ENCODE data around the gene CDH18.

CDH18 gene

DNA sequence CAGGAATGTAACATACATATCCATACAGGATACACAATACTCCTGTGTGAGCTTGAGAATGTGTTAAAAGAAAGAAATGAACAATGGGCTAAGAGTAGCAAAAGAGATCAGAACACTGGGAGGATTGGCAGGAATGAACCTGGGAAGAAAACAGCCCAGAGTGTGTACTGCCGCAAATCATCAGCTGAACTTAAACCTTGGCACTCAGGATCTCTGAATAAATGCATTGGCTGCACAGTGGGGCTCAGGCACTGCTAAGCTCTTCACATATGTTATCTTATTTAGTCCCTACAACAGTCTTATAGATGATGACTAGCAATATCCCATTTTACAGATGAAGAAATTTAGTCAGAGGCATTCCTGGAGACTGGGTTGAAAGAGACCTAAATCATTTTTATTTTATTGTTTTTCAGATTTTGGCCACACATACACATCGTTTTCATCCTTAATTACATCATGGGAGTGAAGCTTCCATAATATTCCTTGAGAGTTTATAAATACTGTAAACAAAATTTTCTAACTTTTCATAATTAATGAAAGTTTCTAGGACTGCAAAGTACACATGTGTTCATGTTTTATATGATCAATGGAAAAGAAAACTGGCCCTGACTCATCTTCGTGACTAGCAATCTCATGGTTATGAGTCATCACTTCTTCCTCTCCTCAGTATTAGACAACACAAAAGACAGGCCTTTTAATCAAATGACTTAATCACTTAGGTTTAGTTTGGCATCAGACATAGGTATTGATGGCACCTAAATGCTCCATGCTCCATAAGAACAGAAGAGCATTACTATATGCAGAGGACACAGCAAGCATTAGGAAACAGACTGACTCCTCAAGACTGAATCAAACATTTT lies 59.2 kb downstream of the CDH18 start:
- no peak for DNase-seq

DNA sequence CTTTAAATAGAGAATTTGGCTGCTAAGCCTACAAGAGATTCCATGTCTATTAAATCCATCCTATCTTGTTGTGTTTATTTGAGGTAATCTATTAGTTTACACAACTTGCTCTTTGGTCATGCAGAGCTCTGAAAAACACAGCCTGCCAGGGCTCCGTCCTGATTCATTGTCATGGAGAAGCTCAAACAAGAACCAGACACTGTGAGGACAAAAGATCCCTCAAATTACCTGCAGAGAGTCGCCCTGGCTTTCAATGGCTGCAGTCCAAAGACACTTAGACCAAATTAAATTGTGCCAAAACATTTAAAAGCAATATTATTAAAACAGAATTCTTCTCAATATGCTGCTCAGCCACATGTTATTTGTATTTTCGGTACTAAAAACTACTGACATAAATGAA lies 60.1 kb downstream of the CDH18 start:
- DNase-seq = no peak

DNA sequence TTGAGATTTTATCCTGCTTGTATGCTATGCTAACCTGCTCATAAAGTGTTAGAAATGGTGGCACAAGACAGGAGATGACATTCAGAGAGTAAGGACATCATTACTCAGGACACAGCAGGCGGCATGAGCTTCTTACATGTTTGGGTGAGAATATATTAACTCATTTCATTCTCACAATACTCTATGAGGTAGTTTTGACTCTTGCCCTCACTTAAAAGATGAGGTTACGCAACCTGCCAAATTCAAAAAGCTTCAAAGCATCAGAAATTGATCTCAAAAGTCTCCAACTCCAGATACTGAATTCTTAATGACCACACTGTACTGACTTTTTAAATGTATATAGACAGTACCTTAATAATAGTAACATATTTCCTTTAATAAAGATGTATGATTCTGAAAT lies 60.8 kb downstream of the CDH18 start:
- no peak for DNase-seq

DNA sequence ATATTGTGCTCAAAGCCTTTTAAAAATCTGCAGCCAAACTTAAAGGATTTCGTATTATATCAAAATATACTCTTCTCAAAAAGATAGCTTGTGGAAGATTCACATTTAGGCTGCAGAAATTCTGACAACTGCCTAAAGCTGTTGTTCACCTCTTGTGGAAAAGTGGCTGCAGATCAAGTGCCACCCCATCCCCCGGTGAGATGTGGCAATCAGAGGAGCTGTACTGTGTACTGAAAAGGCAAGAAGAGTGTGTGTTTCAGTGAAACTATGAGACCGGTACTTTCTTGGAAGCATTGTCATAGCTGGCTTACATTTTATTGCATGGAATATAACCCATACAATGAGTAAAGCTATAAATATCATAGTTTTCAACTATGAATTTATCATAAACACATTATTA lies 64.3 kb downstream of the CDH18 start:
- no peak for DNase-seq

DNA sequence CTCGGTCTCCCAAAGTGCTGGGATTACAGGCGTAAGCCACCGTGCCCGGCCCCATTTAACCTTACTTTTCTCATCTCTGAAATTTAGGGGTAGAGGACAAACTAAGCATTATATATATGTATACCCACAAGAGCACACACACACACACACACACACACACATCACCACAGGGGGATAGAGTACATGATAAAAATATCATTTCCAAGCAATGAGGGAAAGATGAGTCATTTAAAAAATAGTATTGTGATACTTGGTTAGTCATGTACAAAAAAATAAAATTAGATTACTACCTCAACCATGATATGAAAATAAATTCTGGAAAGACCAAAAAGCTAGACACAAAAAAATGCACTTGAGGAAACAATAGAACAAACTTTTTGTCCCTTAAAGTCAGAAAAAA lies 67.2 kb downstream of the CDH18 start:
- no peak for DNase-seq

DNA sequence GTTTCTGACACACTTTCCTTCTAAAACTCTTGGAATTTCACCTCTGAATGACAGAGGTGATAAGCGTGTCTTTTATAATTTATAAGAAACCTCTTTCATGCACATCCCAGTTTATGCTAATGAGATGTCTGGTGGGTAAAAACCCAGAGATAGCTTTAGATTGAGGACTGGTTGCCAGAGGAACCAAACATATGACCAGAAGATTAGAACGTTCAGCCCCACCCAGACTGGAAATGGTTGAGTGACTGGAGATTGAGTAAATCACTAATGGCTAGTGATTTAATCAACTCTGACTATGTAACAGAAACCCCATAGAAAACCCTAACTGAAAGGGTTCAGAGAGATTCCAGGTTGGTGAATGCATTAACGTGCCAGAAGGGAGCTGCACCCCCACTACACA lies 69.2 kb downstream of the CDH18 start:
- no peak for DNase-seq

DNA sequence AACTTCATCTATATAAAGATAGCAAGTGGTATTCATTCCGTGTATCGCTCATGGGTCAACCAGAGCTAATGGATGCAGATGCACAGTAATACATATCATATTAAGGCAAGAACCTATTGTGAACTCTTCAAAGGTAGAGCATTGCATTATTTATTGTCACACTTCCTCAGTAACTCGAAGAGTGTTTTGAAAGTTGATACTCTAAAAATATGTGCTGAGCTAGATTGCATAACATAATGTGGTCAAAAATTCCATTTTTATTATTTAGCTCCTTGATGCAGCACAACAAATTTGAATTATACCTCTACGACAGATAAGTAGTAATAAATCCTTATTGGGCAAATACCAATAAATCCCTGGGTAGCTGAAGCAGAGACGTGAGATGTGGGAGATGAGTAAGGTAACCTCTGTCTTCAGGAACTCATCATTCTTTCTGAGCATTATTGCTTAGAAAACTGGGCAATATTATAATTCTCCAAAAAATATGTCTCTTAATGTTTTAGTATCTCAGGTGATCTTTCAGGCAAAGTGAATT lies 70.3 kb downstream of the CDH18 start:
- no peak for DNase-seq

DNA sequence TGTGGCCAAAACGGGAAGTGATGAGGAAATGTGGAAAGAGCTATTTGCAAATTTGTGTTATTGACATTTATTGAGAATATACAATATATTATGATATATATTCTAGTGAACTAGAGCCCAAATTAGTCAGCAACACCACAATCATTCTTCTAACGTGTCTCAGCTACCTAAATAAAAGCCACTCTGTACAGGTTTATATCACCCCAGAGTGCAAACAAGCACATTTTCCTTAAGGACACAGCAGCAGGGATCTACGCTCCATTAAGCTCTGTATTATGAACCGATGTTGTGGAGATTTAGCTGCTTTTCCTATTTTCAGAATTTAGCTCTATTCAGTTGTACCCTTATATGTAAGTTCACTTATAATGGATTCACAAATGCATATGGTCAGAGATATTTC lies 77.9 kb downstream of the CDH18 start:
- DNase-seq = no peak

DNA sequence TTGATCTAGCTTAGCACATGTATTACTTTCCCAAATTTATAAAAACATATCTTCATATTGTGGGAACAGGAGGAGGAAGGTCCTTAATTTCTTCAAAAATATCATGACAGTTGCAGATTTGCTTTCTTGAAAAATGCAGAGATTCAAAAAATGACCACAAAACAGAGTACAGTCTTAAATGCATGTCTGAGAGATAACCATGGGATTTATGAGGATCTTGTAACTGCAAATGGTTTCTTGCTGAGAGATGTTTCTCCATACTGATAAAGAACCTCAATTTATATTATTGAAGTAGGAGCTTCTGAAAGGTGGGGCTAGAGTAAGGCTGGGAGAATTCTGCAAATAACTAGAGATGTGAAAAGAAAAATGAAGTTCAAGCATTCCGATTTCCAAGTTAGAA lies 83.2 kb downstream of the CDH18 start:
- DNase-seq = no peak

DNA sequence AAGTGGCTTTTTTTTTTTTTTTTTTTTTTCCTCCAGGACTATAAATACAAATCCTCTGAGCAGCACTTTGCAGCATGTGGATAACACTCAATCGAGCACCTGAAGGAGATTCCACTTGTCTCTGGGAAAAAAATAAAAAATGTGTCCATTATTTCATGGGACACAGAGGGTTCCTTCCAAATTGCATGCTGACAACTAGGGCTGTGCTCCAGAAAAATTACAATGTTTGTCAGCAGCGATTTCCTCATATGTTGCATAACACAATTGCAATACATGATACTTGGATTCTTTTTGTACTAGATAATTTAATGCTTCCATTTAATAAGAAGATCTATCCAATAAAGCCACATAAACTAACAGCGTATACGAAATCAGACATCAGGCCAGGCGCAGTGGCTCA lies 84.4 kb downstream of the CDH18 start:
- no peak for DNase-seq

DNA sequence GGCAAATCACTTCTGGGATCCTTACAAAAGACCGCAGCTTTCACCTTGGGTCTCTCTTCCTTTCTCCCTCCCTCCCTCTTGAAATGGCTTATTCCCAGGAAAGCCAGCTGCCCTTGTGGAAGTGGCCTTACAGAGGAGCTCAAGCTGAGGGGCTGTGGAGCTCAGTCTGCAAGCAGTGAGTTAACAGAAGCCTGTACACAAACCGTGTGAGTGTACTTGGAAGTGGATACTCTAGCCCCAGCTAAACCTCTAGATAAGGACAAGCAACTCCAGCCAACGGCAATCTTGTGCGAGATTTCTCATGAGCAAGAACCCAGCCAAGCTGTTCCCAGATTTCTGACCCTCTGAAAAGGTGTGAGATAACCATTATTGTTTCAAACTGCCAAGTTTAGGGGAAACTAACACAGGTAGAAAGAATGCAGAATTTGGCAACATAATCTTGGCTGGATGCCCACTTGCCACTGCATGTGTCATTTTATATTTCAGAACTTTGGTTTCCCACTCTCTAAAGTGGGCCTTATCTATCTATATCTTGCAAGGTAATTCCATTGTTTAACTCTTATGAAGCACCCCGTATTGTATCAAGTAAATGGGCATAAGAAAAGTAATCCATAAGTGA lies 85.6 kb downstream of the CDH18 start:
- DNase-seq = no peak

DNA sequence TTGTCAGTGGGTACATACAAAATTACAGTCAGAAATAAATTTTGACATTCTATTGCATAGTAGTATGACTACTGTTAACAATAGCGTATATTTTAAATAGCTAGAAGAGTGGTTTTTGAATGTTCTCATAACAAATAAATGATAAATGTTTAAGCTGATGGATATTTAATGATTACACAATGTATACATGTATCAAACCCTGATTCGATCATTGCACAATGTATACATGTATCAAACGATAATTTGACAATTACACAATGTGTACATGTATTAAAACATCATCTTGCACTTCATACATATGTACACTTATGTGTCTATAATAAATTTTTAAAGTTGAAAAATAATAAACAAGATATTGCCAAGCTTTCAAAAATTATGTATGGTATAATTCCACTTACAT lies 87.7 kb downstream of the CDH18 start:
- no peak for DNase-seq

DNA sequence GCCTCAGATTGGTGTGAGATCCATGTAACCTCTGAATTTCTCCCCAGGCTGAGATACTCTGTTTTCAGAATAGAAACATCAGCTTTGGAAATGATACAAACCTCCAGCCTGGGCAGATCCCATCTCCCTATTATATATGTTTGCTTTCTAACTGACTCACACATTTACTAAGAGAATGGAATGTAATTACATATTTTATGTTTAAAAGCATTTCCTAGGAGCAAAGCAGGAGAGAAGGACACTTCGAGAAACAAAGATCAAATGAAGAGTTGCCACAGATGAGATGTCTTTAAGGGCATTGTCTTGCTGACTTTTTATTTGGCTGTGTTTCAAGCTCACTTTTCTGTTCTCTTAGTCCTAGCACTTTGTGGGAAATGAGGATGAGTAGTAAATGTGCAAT lies 96.3 kb downstream of the CDH18 start:
- no peak for DNase-seq

DNA sequence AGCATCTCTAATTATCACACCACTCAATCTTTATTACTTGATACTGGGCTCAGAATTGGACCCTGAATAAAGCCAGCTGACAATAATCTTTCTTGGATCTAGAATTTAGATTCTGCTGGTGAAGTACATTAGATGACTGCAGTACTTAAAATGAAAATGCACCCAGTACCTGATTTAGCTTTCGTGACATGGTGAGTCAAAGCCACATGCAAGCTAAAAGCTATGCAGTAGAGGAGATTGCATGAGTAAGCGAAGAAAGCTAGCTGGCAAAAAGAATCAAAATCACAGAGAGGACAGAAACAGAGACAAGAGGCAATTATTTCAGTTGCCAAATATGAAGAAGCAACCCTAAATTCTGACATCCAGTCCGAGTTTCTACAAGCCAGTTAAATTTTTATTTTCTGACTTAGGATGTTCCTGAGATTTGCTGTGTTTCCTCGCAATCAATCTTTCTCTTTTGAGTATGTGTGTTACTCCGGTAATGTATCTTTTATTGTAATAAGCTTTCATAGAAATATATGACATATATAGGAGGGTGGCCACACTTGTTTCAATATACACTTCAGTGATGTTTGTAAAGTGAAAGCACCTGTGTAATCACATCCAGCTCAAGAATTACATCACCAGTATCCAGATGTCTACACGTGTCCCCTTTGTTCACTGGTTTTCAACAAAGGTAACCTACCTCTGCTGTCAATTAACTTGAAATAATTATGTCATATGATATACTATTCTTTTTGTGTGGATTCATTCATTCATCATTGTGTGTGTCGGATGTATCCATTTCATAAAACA lies 101.7 kb downstream of the CDH18 start:
- no peak for DNase-seq

DNA sequence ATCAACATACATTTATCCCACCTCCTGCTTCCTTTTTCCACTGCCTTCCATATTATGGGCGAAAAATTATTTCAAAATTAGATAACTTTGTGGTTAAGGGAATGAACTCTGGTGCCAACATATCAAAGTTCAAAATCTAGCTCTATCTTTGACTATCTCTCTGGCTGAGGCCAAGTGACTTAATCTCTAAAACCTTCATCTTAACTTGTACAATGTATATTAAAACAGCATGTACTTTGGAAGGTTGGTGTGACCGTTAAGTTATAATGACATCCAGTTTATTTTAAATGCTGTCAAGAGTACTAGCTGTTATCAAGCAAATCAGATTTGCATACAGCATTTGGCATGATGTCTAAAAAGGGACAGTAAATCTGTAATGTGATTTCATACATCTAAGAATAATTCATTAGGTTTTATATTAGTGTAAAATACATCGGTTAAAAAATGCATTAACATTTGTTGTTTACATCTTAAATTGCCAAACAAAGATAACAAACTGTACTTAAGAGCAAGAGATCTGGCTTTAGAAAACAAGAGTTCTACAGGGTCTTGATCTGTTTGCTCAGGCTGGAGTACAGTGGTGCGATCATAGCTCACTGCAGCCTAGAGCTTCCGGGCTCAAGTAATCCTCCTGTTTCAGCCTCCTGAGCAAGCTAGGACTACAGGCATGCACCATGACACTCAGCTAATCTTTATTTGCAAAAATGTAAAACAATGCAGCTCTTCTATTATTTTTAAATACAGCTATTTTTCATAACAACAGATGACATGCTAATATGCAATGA lies 102.8 kb downstream of the CDH18 start:
- no peak for DNase-seq

DNA sequence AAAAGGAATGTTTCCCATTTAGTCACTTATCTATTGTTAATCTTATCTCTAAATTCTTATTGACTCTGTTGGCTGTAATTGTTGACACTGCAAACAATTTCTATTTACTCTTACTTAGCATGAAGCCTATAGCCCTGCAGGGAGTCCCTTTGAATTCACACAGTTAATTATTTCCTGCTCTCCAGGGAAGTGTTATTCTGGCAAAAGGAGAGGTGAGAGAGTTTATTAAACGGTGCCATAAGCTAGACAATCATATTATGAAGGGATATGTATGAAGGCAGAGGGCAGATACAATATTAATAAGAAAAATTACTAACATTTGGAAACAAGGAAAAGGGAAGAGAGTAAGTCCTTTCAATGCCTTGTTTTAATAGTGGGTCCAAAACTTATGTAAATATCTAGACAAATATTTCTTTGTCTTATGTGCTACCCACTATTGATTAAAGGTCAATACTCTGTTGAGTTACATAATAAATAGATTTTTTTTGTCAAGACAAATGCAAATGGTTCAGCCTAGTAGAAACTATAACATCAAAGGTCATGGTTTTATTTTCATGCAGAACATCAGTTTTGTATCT lies 107.1 kb downstream of the CDH18 start:
- no peak for DNase-seq

DNA sequence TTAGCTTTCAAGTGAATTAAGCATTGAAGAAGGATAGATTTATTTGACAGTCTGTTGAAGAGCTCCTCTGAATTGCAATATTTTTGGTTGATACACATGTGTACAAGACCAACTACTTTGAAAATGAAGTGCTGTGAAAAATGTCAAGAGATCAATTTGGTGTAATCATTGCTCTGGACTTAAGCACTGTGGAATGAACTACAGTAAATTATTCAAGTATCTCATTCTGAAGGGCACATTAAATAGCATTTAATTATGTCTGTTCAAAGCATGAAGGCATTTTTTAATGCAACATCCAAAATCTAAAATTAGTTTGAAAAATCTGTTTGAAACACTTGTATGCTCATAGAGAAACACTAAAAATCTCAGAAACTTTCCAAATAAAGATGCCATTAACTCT lies 107.5 kb downstream of the CDH18 start:
- DNase-seq = no peak

DNA sequence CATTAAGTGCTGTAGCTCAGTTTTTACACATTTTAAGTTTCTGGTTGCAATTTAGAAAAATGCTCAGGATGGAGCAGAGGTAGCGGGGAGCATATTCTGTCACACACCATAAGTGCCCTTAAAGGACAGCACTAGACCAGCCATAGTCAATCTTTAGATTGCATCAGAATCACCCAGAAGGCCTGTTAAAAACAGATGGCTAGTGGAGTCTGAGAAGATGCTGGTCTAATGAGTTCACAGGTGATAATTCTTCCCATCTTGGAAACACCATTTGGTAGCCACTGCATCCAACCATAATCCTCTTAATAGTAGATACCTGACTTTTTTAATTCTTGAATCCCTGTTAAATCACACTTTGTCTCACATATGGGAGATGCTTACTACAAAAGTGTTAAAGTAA lies 113.2 kb downstream of the CDH18 start:
- no peak for DNase-seq

DNA sequence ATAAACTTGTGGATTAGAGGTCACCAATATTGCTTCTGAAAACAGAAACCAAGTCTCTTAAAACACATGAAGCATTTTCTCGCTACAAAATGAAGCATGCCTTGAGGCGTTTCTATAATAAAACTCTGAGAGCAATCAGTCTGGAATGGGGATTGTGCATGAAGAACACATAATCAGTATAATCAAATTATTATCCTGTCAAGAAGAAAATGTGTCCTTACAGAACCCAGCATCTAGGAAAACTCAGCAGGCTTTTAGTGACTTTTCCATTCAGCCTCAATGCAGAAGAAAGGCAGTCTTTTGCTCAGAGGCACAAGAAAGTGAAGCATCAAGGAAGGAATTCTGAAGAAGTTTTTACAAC lies 121.9 kb downstream of the CDH18 start:
- no peak for DNase-seq

DNA sequence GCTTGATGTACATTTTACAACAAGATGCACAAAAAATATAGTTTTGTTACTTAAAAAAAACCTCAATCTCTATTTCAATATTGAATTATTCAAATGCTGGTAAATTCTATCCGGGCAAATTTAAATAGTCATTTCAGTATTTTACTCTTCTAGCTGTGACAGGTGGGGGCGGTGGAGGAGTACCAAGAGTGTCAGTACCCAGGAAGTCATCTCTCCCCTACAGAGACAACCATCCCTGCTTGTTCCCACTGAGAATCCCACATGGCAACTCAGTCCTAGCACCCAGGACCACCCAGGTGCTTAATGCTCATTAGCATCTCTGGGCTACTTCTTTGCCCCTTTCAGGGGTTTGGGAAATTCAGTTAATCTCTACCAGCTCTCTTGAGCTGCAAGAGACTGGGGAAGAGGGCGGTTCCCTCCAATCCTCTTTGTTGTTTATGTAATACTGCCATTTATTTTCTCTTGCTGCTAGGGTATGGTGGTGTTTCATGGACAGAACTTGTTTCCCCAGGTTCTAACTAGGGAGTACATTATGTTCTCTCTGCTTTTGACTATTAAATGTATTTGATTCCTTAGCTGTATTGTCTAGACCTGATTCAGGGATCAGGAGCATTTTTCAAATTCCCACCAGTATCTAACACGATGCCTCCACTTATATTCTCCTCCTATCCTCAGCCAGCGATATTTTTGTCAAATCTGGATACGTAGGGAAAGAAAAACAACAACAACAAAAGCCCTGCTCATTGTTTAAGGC lies 122.5 kb downstream of the CDH18 start:
- no peak for DNase-seq

DNA sequence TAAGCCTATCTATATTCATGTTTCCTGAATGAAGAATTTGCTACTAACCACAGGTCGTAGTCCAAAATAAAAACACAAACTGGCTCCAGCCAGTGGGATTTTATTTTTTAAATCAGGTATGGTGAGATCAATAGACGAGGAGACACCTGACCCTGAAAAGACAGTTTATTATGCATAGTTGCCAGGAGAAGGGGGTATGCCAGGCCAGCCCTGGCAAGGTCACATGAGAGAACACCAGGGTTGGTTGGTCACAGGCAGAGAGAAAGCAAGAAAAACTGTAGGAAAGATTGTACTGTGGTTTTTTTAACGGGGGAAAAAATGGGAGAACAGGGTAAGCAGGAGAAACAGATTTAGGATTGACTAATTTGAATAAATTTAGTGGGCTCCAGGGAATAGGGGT lies 125.3 kb downstream of the CDH18 start:
- no peak for DNase-seq

DNA sequence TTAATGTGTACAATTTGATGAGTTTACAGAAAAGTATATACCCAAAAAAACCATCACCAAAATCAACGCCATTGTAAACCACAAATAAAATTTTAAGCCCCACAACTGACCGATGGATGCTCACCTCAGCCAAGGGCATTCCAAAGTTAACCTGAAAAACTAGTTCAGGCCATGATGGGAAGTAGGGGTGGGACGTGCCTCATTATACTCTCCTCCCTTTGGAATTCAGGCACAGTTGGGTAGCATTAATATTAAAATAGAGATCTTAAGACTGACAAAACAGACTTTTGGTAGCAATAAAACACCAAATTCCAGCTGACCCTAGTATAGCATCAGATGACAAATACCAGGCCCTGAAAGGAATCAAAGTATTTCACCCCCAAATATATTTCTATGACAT lies 129.0 kb downstream of the CDH18 start:
- DNase-seq = no peak
